GM21381 (cell line): ENCODE data around the gene ITPKC.
"Not testable (repeated sequence)": the region's sequence is repeated elsewhere in the genome, so short reads cannot be mapped to it uniquely, and the experiment has no call there.

Source experiments
- ATAC-seq: cut with Tn5 transposase; IDR thresholded peaks from one replicate; pipeline ENCODE4 v1.9.1; 2021; ENCODE audit warnings: mild to moderate bottlenecking, moderate library complexity; ENCODE audit not compliant: unreplicated experiment

ITPKC gene

GRCh38 chr19:40714441-40715299 lies 2.2 kb upstream of the ITPKC start:
- peak; percentile 37 for ATAC-seq

- ATAC-seq, result no peak
Observed at GRCh38 chr19:40716031-40716481, 856 bp upstream of the ITPKC start.

- peak; percentile 2 for ATAC-seq
Observed at GRCh38 chr19:40717325-40717879, 490 bp downstream of the ITPKC start.

GRCh38 chr19:40717880-40718773 lies 1.2 kb downstream of the ITPKC start:
- ATAC-seq, result no peak

GRCh38 chr19:40718774-40719391 lies 2.0 kb downstream of the ITPKC start:
- no peak for ATAC-seq

- no peak for ATAC-seq
Observed at GRCh38 chr19:40719414-40719894, 2.5 kb downstream of the ITPKC start.

GRCh38 chr19:40721140-40721486 lies 4.2 kb downstream of the ITPKC start:
- no peak for ATAC-seq

GRCh38 chr19:40721936-40722661 lies 5.2 kb downstream of the ITPKC start:
- no peak for ATAC-seq

- no peak for ATAC-seq
Observed at GRCh38 chr19:40723661-40724254, 6.8 kb downstream of the ITPKC start.

GRCh38 chr19:40724315-40724714 lies 7.4 kb downstream of the ITPKC start:
- no peak for ATAC-seq

GRCh38 chr19:40724855-40725254 lies 7.9 kb downstream of the ITPKC start:
- ATAC-seq, result no peak

- no peak for ATAC-seq
Observed at GRCh38 chr19:40726279-40726678, 9.4 kb downstream of the ITPKC start.

- not testable (repeated sequence) for ATAC-seq
Observed at GRCh38 chr19:40730065-40730464, 13.2 kb downstream of the ITPKC start.

GRCh38 chr19:40732304-40732703 lies 15.4 kb downstream of the ITPKC start:
- not testable (repeated sequence) for ATAC-seq

GRCh38 chr19:40733149-40733548 lies 16.2 kb downstream of the ITPKC start:
- no peak for ATAC-seq

GRCh38 chr19:40735013-40735771 lies 18.3 kb downstream of the ITPKC start:
- ATAC-seq, result no peak

- ATAC-seq, result no peak
Observed at GRCh38 chr19:40736661-40737060, 19.7 kb downstream of the ITPKC start.

- ATAC-seq, result no peak
Observed at GRCh38 chr19:40737102-40737644, 20.3 kb downstream of the ITPKC start.
